HG03039 (cell line): ENCODE results near the gene VPS8.

Experiments
- ATAC-seq: cut with Tn5 transposase; IDR thresholded peaks from one replicate; pipeline ENCODE4 v1.9.1; 2021; ENCODE audit warnings: mild to moderate bottlenecking, moderate library complexity; ENCODE audit not compliant: unreplicated experiment

VPS8 gene

DNA sequence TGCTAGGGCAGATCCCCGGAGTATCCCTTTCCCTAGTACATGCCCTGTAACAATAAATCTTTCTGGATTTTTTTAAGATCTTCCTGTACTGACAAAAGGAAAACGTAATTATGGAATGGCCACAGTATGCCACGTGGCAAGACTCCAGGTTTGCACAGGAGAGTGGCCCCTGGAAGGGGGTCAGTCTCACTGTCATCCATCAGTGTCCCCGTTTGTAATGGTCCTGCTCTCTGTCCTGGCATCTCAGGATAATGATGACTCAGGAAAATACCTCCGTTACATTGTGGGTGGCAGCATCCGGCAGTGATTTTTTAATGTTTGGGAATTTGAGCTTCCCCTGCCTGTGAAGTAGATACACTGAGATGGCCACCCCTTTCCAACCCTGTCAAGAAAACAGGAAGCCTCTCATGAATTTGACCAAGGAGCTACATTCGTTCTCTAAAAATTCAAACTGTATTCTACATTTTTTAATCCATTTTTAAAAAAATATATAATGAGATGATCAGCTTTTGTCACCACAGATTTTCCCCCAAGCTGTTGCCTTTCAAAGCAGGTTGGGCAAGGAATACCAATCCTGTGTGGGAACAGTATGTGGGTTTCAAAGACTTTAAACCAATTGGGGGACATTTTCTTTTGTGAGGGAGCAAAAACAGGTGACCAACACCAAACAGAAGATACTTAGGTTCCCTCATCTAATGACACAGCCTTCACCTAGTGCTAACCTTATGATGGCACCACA is 230.5 kb downstream of the VPS8 start:
- no peak for ATAC-seq

- no peak for ATAC-seq
Observed at GRCh38 chr3:185046164-185046515, 234.2 kb downstream of the VPS8 start.

DNA sequence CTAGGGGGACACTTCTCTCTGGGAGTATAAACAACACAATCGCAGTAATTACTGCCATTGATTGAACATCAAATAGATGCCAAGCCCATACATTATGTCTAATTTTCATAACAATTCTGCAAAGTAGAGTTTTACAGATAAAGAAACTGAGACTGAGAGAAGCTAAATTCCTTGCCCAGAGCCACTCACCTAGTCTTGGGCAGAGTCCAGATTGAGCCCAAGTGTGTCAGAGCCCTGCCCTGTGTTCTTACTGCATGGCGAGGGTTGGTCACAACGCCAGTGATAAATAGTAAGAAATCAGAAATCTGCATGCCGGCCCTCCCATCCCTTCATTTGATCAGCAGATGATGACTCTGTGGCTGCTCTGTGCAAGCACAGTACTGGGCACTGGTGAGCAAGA is 234.6 kb downstream of the VPS8 start:
- ATAC-seq: no peak

DNA sequence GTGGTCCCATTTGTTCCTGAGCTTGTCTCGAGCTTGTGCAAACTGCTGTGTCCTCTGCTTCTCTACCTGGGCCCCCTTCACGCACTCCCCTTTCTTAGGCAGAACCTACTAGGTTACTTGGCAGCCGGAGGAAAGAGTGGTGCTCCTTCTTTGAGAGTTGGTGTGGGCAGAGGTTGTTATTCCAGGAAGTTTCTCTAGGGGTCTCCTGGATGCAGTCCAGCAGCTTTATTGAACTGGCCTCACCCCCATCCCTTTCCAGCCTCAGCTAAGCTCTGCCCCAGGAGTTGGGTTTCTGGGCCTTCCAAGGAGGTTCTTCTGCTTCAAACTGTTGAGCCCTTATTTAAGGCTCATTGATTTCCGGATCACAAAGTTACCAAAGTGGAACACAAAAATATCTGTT is 237.7 kb downstream of the VPS8 start:
- ATAC-seq: no peak

GRCh38 chr3:185051801-185052200 is 239.8 kb downstream of the VPS8 start:
- ATAC-seq: no peak

- no peak for ATAC-seq
Observed at GRCh38 chr3:185052631-185053030, 240.7 kb downstream of the VPS8 start.

GRCh38 chr3:185056908-185057307 is 244.9 kb downstream of the VPS8 start:
- ATAC-seq: no peak

- ATAC-seq: no peak
Observed at GRCh38 chr3:185057829-185058228, 245.9 kb downstream of the VPS8 start.

- no peak for ATAC-seq
Observed at GRCh38 chr3:185058796-185059195, 246.8 kb downstream of the VPS8 start.

DNA sequence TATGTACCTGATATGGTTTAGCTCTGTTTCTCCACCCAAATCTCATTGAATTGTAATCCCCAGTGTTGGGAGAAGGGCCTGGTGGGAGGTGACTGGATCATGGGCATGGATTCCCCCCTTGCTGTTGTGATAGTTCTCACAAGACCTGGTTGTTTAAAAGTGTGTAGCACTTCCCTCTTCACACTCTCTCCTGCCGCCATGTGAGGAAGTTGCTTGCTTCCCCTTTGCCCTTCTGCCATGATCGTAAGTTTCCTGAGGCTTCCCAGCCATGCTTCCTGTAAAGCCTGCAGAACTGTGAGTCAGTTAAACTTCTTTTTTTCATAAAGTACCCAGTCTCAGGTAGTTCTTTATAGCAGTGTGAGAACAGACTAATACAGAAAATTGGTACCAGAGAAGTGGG is 247.8 kb downstream of the VPS8 start:
- no peak for ATAC-seq

GRCh38 chr3:185060655-185061054 is 248.7 kb downstream of the VPS8 start:
- ATAC-seq: no peak

DNA sequence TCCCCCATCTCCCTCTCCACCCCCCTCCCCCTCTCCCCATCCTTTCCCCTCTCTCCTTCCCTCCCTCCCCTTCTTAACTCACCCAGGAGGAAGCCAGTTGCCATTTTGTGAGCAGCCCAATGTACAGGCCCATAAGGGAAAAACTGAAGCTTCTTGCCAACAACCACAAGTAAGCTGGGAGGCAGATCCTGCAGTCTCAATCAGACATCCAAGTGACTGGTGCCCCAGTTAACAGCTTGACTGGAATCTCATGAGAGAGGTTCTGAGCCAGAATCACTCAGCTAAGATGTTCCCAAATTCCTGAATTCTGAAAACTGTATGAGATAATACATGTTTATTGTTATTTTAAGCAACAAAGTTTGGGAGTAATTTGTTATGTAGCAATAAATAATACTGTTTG is 250.2 kb downstream of the VPS8 start:
- ATAC-seq: no peak

GRCh38 chr3:185063431-185063830 is 251.5 kb downstream of the VPS8 start:
- ATAC-seq: no peak

- no peak for ATAC-seq
Observed at GRCh38 chr3:185065059-185065458, 253.1 kb downstream of the VPS8 start.

DNA sequence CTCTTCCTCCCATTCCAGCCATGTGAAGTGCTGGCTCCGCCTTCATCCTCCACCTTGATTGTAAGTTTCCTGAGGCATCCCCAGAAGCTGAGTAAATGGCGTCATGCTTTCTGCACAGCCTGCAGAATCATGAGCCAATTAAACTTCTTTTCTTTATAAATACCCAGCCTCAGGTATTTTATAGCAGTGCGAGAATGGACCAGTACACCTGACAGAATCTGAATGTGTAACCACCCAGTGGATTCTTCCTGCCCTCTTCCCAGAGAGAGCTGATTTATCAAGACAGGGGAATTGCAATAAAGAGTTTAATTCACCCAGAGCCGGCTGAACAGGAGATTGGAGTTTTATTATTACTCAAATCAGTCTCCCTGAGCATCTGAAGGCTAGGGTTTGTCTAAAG is 254.3 kb downstream of the VPS8 start:
- no peak for ATAC-seq

- ATAC-seq: no peak
Observed at GRCh38 chr3:185067173-185067572, 255.2 kb downstream of the VPS8 start.

DNA sequence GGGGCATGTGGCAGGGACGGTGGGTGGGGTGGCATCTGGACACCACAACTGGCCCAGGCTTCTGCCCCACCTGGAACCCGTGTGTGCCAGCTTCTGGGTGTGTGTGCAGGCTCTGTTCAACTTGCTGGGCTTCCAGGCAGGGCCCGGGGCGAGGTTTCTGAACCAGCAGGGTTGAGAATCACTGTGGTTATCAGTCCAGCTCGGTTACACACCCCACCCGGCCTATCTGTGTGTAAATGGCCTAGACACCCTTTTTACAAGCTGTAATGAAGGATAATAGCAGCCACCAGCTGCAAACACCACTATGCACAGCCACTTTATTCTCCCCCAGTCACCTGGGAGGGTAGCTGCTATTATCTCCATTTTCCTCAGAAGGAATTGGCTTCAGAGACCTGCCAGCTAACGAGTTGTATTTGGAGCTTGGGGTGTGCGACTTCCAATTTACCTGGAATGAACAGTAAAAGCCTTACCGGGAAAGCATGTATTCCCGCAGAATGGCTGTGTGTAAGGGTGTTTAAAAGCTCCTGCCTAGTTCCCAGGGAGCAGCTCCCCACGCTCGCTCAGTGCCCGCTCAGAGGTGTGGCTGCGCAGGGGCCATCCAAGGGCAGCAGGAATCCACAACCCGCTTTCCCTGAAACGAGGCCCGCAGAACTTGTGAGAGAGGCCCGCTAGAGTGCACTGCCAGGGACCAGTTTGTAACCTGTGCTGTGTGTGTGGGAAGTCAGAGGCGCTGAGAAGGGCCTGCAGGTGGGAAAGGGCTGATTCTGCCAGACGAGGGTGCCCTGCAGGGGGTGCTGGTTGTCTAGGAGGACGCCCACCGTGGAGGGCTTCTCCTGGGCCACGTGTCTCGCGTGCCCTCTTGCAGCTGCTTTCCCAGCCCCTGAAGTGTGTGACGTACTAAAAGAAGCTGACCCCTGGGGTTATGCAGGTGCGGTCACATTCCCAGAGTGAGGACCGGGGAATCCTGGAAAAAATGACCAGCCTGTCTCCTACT is 257.4 kb downstream of the VPS8 start:
- ATAC-seq: no peak

GRCh38 chr3:185070491-185071286 is 258.7 kb downstream of the VPS8 start:
- no peak for ATAC-seq

- ATAC-seq: no peak
Observed at GRCh38 chr3:185071287-185071800, 259.4 kb downstream of the VPS8 start.

- ATAC-seq: no peak
Observed at GRCh38 chr3:185075547-185075946, 263.6 kb downstream of the VPS8 start.

GRCh38 chr3:185076219-185076618 is 264.3 kb downstream of the VPS8 start:
- no peak for ATAC-seq
